PFSK-1 (cell line): ENCODE data around the gene OR2T35. TPM values are rescaled to one million over a fixed set of nuclear protein-coding genes. Genes with fewer than 3 reads are reported as not detected.
"Not testable (repeated sequence)": the region's sequence is repeated elsewhere in the genome, so short reads cannot be mapped to it uniquely, and the experiment has no call there.

Experiments used
- FOXP2 ChIP-seq: optimal IDR thresholded peaks from 2 replicates; pipeline ENCODE3; 2011; ENCODE audit warnings: borderline replicate concordance, control low read depth, inconsistent platforms; ENCODE audit not compliant: insufficient read depth; ENCODE audit errors: extremely low read length, extremely low read depth
- POLR2AphosphoS5 ChIP-seq: IDR thresholded peaks from 2 replicates; pipeline ENCODE4 v1.6.1; 2012; ENCODE audit warnings: low read depth, mild to moderate bottlenecking, control low read depth, low read length, moderate library complexity
- REST ChIP-seq, 2 experiments: IDR thresholded peaks; 2 replicates each; pipeline versions ENCODE4 v1.6.1 to v1.8.0; 2011 to 2012; ENCODE audit warnings: low read depth in 2 of 2, low read length in 2 of 2, control low read depth in 1 of 2, inconsistent platforms in 1 of 2, mild to moderate bottlenecking in 1 of 2, moderate library complexity in 1 of 2; ENCODE audit not compliant: insufficient read depth in 1 of 2
- SIN3A ChIP-seq: IDR thresholded peaks from 2 replicates; pipeline ENCODE4 v1.6.1; 2012; ENCODE audit warnings: mild to moderate bottlenecking, low read length, moderate library complexity, borderline replicate concordance; ENCODE audit not compliant: insufficient read depth
- TAF1 ChIP-seq: IDR thresholded peaks from 2 replicates; pipeline ENCODE4 v1.6.1; 2012; ENCODE audit warnings: low read length, control low read depth, borderline replicate concordance; ENCODE audit not compliant: insufficient read depth
- polyA plus RNA-seq: library from polyadenylated mRNA; unstranded; fragments of >200 nt; gene quantifications from one replicate; pipeline ENCODE4 v1.2.1, GENCODE V29; 2012; ENCODE audit warnings: low read depth, missing spikeins; ENCODE audit not compliant: insufficient read length

OR2T35 gene
- not detected for polyA plus RNA-seq

GRCh38 chr1:248645178-248645577 is at the start of gene OR2T35:
Gene OR2T35 (minus strand): TSS chr1:248645278. CDS start chr1:248639258, 6,020 bp downstream.
- TF ChIP-seq POLR2AphosphoS5; REST (IDR thresholded peaks at IDR 0.05; ENCODE audit: insufficient read depth in 1 of 2, low read depth in 2 of 2, low read length in 2 of 2); TAF1: not testable (repeated sequence)

GRCh38 chr1:248691567-248692155 is 46.6 kb upstream of the OR2T35 start:
- no peak for TF ChIP-seq TAF1
- no peak for TF ChIP-seq POLR2AphosphoS5
- TF ChIP-seq SIN3A, result no peak
- TF ChIP-seq FOXP2, result no peak
- TF ChIP-seq REST (IDR thresholded peaks at IDR 0.05; ENCODE audit: insufficient read depth in 1 of 2, low read depth in 2 of 2, low read length in 2 of 2), result no peak

- TF ChIP-seq SIN3A (no peak), REST (IDR thresholded peaks at IDR 0.05; ENCODE audit: insufficient read depth in 1 of 2, low read depth in 2 of 2, low read length in 2 of 2) (no peak), TAF1 (no peak), POLR2AphosphoS5 (no peak)
These were observed 43.6 kb upstream of the OR2T35 start for GRCh38 chr1:248688527-248689298.

GRCh38 chr1:248686815-248687214 is 41.7 kb upstream of the OR2T35 start:
- TF ChIP-seq TAF1, result no peak
- no peak for TF ChIP-seq REST (IDR thresholded peaks at IDR 0.05; ENCODE audit: insufficient read depth in 1 of 2, low read depth in 2 of 2, low read length in 2 of 2)
- TF ChIP-seq FOXP2, result no peak
- no peak for TF ChIP-seq SIN3A
- no peak for TF ChIP-seq POLR2AphosphoS5

GRCh38 chr1:248681651-248682050 is 36.6 kb upstream of the OR2T35 start:
- TF ChIP-seq REST (IDR thresholded peaks at IDR 0.05; ENCODE audit: insufficient read depth in 1 of 2, low read depth in 2 of 2, low read length in 2 of 2), result no peak
- no peak for TF ChIP-seq SIN3A
- no peak for TF ChIP-seq POLR2AphosphoS5
- no peak for TF ChIP-seq FOXP2
- no peak for TF ChIP-seq TAF1
